ENCODE data around the gene STX8.
"Not testable (repeated sequence)": the region's sequence is repeated elsewhere in the genome, so short reads cannot be mapped to it uniquely, and the experiment has no call there.

STX8 gene

DNA sequence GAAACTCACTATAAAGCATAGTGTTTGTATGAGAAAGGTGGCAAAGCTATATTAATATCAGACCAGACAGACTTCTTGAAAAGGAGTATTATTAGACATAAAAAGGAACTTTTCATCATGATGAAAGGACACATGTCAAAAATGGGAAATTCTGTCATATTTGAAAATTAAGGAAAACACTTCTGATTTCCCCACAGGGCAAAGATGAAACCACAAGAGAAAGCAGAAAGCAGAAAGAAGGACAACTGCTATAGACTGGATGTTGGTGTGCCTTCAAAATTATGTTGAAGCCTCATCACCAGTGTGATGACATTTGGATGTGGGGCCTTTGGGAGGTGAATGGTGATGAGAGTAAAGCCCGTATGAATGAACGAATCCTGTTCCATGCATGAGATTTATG is 193.0 kb downstream of the STX8 start:
- no peak for DNase-seq

DNA sequence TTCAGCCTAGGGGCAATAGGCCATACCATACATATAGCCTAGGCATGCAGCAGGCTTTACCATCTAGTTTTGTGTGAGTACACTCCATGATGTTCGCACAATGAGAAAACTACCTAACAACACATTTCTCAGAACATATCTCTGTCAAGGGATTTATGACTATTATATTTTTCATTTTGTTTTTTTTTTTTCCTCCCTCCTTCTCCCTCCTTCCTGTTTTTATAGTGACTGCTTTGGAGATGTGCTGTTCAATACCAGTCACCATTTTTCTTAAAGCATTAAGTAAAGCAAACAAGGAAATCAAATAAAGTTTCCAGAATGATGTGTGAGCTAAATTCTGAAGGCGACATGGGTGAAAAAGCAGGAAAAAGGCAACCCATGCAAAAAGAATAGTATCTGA is 194.6 kb downstream of the STX8 start:
- DNase-seq = no peak

DNA sequence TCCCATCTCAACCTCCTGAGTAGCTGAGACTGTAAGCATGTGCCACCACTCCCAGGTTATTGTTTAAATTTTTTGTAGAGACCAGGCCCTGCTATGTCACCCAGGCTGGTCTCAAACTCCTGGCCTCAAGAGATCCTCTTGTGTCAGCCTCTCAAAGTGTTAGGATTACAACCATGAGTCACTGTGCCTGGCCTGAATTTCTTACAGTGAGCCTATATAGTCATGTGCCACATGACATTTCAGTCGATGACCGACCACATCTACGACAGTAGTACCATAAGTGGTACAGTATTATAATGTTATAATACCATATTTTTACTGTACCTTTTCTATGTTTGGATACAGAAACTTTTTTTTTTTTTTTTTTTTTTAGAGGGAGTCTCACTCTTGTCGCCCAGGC is 195.3 kb downstream of the STX8 start:
- DNase-seq = no peak

DNA sequence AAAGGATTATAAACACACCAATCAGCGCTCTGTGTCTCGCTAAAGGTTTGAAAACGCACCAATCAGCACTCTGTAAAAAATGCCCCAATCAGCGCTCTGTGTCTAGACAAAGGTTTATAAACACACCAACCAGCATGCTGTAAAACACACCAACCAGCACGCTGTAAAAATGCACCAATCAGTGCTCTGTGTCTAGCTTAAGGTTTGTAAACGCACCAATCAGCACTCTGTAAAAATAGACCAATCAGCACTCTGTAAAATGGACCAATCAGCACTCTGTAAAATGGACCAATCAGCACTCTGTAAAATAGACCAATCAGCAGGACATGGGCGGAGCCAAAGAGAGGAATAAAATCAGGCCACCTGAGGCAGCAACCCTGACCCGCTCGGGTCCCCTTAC is 199.4 kb downstream of the STX8 start:
- not testable (repeated sequence) for DNase-seq

DNA sequence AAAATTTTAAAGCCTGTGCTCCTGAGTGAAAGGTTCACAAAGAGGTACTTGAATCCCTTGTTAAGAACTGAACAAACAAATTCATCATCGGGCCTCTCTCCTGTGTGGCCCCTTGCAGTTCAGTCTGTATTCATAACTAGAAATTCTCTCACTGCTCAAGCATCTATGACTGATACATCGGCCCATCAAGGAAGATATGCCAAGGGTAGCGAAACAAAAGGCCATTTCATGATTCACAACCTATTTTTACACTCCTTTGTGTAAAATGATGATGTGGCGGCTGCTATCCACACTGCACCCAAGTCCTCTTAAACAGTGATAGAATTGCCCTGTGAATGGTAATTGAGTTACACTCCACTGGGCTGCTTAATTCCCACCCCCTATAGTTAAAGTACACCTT is 204.6 kb downstream of the STX8 start:
- no peak for DNase-seq

DNA sequence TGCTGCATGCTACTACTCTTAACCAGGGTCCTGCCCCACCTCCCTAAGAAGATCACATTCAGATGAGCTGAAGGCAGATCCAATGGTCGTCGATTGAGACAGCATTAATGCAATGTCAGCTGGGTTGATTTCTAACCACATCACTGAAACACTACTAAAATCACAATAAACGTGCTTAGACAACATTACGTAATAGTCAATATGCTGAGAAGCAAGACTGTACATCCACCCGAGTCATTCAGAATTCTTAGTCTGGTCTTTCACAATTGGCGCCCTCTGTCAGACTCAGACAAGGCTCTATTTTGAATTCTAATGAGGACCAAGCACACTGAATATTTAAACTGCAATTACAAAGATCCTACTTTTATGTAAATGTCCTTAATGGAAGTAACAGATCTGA is 205.2 kb downstream of the STX8 start:
- DNase-seq = no peak

DNA sequence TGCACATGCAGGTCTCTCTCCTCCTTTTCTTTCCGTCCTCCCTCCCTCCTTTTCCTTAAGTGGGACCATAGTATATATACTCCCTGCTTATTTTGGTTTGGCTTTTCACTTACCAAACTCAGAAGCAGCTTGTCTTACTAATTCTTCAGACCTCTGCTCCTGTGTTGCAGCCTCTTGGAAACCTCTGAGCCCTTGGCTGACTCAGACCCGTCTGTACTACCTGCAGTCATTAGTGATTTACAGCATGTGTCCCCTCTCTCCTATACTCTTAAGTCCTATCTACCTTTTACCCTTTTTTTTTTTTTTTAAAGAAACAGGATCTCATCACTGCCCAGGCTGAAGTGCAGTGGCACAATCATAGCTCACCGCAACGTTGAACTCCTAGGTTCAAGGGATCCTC is 207.0 kb downstream of the STX8 start:
- DNase-seq = no peak

DNA sequence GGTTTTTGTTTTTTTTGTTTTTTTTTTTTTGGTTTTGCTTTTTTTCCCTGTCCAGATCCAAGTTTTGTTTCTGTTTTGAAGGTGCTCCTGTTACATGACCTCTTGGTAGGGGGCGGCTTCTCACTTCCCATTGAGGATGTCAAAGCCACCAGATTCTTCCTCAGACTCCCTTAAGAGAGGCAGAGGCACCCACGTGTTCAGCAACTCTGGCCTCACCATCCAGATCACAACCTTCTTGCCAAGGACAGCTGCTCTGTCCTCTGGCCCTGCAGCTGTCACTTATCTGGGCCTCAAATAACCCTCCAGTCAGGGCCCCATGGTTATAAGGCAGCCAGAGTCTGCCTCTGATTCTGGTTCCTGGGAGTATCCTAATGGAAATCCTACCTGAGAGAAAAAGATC is 208.5 kb downstream of the STX8 start:
- DNase-seq = no peak

DNA sequence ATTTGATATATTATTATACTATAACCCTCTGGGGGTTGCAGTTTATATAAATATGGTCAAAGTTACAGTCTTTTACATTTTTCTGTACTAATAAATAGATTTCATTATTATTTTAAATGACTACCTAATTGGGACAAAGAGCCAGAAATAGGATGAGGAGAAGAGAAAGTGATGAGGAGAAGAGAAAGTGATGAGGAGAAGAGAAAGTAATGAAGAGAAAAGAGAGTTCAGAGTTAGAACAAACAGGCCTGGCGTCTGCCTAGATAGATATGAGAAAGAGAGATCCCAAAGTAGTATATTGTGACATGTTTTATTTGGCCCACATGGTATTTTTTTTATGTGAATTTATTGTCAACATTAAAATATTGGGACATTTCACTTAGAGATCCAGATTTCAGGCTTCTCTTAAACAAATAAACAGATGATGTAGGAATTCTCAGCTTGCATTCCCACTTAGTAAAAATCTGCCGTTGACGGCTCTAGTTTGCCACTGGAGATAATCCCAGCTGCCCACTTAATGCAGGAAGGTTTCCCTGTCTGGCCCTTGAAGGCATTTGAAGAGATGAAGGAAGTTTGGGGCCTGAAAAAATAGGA is 210.7 kb downstream of the STX8 start:
- DNase-seq = no peak

DNA sequence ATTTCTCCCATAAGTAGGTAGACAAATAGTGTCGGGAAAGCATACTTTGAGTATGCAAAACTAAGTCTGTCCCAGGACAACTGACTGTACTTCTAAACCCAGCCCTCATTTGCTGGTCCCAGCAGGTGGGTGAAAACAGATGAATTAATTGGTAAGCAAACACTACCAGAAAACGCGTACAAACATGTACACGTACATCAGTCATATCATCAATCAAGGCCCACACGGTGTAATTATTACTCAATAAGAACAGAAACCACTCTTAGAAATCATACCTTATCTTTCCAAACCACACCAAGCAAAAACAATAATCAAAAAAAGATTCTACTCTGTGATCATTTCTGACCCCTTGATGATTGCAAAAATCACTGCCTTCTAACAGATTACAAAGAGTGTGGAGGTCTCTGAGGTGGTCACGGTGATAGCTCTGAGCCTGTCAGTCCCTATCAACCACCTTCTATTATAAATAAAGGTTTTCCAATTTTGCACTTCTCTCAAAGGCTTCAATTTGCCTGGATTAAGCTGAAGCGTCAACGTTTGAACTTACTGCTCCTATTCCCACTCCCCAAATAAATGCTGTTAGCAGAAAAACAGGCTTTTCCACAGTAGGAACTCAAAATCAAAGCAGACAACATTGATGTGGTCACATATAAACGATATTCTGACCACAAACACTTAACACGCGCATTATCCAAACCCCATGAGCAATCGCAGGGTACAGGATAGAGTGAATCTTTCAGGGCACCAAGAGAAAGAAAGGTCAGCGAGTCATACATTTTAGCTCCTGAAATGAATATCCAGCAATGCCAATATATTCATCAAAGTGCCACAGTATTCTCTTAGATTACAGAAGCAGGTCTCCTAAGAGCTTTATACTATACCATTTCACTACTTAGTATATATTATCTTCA is 211.9 kb downstream of the STX8 start:
- DNase-seq = no peak

DNA sequence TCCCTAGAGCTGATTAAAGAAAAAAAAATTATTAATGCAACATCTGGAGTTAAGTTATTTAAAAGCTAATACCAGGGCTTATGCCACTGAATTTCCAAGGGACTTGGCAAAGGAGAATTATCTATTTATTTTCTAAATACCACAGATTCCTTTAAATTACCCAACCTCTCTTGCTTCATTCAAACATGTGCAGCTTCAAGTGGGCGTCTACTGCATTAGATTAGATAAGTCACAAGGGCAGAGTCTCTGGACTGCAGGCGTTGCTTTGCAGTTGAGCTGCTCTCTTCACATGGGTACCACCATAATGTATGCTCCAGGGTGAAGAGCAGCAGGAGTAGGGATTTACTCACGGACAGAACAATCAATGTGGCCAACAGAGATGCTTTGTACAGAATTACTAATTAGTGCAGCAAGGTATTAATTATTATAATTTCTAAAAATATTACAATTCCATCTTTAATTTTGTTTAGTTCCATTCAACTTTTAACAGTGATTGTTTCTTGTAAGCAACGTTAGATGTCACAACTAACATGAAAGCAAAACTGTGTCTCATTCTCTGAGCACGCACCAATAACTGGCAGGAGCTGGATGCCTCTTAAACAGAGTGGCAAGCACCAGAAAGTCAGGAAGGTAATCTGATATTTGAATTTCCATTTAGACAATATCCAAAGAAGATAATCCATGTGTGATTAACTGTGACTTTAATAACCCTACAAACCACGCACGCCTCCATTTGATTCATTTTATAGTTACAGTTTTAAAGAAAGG is 214.2 kb downstream of the STX8 start:
- no peak for DNase-seq

DNA sequence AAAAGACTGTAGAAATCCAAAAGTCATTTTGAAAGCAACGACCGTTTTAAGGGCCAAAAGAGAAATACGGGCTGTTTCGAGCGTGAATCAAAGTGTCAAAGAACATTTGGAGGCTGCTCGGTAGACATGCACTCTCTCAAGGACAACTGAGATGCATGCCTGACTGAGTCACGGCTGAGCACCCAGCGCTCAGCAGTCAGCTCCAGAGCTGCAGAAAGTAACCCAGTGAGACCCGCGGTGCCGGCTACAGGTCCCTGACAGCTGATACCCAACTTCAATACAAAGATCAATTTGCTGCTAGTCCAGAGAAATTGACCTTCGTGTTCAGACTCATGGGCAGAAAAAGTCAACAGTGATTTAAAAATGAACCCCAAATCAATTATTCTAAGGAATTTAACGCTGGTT is 214.9 kb downstream of the STX8 start:
- no peak for DNase-seq

DNA sequence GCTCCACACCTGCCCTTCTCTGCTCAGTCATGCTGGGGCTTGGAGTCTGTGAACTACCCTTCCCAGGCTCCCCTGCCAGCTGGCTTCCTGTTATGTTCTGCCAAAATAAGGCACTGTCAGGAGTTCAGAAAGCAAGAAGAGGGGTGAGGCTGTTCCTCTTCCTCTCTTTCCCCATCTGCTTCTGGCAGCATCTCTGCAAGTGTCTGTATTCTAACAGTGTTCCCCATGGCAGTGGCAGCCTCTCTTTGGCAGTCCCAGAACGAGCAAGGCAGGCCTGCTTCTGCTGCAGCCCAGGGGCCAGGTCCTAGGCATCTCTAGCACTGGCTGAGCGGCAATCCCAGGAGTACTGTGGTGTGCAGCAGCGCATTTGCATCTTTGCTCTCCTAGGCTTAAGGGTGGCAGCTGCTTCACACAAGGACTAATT is 219.1 kb downstream of the STX8 start:
- DNase-seq = no peak

DNA sequence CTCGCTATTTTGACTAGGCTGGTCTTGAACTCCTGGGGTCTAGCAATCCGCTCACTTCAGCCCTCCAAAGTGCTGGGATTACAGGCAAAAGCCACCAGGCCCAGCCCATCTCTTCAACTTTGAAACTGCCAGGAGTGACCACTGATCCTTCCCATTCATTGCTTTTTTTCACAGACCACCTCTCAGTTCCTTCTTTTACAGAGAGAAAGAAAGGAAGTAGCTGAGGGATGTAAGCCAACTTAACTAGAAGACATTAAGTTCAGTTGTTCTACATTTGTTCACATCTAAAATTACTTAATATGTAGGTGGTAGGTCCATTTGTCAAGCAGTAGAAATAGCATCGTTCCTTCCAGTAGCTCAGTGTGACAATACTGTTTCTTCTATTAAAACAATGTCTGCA is 219.8 kb downstream of the STX8 start:
- DNase-seq = no peak

DNA sequence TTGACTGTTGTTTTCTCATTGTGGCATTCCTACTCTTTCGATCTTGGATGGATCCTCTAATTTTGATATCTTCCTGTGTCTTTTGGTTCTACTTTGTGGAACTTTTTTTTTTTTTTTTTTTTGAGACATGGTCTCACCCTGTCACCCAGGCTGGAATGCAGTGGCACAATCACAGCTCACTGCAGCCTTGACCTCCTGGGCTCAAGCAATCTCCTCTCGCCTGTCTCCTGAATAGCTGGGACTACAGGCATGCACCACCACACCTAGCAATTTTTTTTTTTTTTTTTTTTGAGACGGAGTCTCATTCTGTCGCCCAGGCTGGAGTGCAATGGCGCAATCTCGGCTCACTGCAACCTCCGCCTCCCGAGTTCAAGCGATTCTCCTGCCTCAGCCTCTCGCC is 220.4 kb downstream of the STX8 start:
- not testable (repeated sequence) for DNase-seq

DNA sequence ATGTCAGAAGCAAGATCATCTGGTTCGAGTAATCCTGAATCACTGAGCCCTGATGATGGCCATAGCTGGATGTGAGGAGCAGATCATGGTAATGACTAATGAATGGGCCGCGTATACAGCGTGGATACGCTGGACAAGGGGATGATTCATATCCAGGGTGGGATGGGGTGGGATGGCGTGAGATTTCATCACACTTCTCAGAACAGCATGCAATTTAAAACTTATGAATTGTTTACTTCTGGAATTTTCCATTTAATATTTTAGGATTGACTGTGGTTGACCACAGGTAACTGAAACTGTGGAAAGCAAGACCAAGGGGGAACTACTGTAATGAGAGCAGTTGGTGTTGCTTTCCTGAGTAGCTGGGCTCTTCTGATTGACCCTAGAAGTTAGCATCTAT is 225.5 kb downstream of the STX8 start:
- no peak for DNase-seq

DNA sequence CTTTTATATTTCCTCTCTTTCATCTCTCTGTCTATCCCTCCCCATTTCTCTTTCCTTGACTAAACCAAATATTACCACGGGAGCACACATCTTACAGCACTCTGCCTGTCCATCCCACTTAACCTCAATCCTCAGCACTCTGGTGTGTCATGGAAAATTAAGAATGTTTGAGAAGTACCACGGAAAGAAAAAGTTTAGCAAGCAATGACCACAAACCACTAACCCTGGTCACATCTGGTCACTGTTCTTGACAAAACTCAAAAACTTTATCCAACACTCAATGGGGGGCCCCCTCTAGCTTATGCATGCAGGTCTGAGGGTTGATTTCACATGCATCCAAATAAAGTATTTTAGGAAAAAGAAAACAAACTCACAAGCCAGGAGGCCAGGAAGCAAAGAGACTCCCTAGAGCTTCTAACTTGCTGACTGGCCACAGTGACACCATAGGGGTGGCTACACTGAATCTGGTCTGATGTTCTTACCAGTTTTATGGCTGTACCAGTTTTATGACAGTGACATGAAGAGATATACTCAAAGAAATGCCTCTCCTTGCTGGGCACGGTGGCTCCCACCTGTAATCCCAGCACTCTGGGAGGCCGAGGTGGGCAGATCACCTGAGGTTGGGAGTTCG is 229.2 kb downstream of the STX8 start:
- DNase-seq = no peak

DNA sequence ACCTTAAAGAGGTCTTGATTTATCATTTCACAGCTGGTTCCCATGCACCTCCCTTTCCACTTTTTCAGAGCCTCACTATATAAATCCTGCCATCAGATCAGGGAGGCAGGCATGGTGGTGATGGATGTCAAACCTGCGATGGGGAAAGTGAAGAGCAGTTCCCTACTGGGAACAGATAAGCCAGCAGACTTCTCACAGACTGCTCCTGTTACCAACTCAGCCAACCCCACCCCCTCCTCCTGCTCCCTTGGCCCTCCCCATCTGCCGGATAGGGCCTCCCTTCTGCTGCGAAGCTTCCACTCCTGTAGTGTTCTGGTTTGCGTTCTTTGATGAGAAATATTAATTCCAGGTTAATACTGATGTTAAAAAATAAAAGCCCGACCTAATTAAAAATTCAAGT is 232.1 kb downstream of the STX8 start:
- no peak for DNase-seq

DNA sequence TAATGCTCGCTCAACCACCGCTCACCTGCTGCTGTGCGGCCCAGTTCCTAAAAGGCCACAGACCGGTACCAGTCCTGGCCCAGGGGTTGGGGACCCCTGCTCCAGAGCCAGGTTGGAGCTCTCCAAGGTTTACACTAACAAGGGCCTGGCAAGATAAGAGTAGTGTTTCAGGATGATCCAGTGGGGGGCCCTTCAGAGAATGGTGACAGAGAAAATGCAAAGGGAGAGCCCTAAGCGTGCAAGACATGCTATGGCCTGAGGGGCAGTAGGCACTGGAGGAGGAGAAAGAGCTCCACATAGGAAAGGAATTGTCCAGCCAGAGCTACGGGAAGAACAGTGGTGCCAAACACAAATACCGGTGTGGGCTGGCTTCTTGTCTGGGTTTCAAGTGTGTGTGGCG is 233.4 kb downstream of the STX8 start:
- DNase-seq = no peak

DNA sequence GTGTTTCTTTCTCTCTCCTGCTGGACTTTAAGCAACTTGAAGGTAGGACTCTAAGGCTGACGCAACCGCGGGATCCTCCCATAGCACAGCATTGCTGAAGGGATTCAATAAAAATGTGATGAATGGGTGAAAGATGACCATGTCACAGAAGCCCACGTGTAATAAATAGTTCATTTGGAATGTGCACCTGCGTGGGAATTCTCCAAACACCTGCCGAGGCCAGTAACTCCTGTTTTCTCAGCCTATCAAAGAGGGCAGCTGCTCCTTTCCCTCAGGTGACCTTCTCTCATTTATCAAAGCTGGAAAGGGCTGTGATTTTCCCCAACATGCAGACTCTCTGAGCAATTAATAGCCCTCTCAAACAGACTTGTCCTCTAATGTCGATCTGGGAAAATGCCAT is 235.7 kb downstream of the STX8 start:
- DNase-seq = no peak

DNA sequence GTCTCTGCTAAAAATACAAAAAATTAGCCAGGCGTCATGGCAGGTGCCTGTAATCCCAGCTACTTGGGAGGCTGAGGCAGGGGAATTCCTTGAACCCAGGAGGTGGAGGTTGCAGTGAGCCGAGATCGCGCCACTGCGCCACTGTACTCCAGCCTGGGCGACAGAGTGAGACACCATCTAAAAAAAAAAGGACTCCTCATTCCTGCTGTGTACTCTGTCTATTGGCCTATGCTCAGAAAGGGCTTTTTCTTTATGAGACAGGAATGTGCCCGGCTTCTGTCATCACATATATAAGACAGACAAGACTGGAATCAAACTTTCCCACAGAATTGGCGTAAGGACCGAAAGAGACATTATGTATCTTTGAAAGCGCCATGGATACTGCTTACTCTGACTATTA is 236.1 kb downstream of the STX8 start:
- DNase-seq = not testable (repeated sequence)

DNA sequence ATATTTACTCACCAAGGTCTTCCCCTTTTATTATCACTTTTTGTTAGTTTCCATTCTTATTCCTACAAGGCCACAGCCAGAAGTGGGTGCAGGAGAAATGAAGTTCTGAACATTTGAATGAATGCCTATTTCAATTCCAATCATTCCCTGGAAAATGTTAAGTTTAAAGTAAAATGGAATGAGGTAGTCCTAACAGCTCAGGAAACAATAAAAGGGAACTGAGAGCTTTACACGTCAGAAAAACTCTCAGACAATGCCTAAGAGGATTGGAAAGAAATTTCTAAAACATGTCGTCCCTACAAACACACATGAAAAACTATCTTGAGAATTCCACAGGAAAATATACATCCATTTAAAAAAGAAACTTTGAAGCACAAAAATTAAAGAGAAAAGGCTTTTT is 238.8 kb downstream of the STX8 start:
- no peak for DNase-seq
